Vagina (tissue), 2 donors: ENCODE measurements around the gene ADCY3. TPM values are rescaled to one million over a fixed set of nuclear protein-coding genes. Genes with fewer than 3 reads are reported as not detected.

ENCODE experiments used
- DNase-seq, 2 donors: peaks; one replicate each; pipeline ENCODE4 v3.0.0-alpha.2; 2017; ENCODE audit errors: extremely low spot score in 2 of 2
- H3K27ac ChIP-seq: fragments of 200-600 bp; sonication (generic); one replicate; pipeline ENCODE4 v1.5.1; 2019
- H3K27me3 ChIP-seq: fragments of 200-600 bp; sonication (generic); one replicate; pipeline ENCODE4 v1.5.1; 2019
- H3K36me3 ChIP-seq, 2 donors: fragments of 200-600 bp; sonication (generic); one replicate each; pipeline ENCODE4 v1.5.1; 2017 to 2019
- H3K4me1 ChIP-seq: fragments of 200-600 bp; sonication (generic); one replicate; pipeline ENCODE4 v1.5.1; 2019
- H3K4me3 ChIP-seq, 2 donors: fragments of 200-600 bp; sonication (generic); 1 replicate in 1 of 2; 2 replicates in 1 of 2; pipeline ENCODE4 v1.5.1; 2016 to 2019
- H3K9me3 ChIP-seq: fragments of 200-600 bp; sonication (generic); one replicate; pipeline ENCODE4 v1.5.1; 2019
- POLR2A ChIP-seq, 2 donors: fragments of 450-650 bp; IDR thresholded peaks; one replicate each; pipeline ENCODE4 v1.6.1; 2017; ENCODE audit warnings: antibody characterized with exemption in 2 of 2, mild to moderate bottlenecking in 2 of 2, moderate library complexity in 2 of 2
- POLR2AphosphoS5 ChIP-seq, 2 donors: sonication (generic); formaldehyde crosslinking; IDR thresholded peaks; one replicate each; pipeline ENCODE4 v1.9.0; 2017; ENCODE audit warnings: antibody characterized with exemption in 2 of 2, mild to moderate bottlenecking in 2 of 2, low read depth in 1 of 2; ENCODE audit not compliant: insufficient read depth in 1 of 2
- intact Hi-C: fragments of 100-400 bp; cut with DNase I; formaldehyde crosslinking; loops from one replicate; pipeline ENCODE4 v1.15.1; 2023
- total RNA-seq: library from RNA; depleted of rRNA; stranded (reverse); fragments of >200 nt; gene quantifications from one replicate; pipeline ENCODE4 v1.2.3, GENCODE V29; 2016
- TF ChIP-seq, protein P1 (sequence below), 3 experiments: fragments of 450-650 bp in 2 of 3; fragments of 200-600 bp in 1 of 3; sonication (generic) in 1 of 3; IDR thresholded peaks; one replicate each; pipeline ENCODE4 v1.5.1; 2017 to 2019; ENCODE audit warnings: antibody characterized with exemption in 3 of 3, mild to moderate bottlenecking in 2 of 3, moderate library complexity in 2 of 3

Gene ADCY3
- total RNA-seq, 1 donor from 2014 or later: 90.6 TPM

DNA sequence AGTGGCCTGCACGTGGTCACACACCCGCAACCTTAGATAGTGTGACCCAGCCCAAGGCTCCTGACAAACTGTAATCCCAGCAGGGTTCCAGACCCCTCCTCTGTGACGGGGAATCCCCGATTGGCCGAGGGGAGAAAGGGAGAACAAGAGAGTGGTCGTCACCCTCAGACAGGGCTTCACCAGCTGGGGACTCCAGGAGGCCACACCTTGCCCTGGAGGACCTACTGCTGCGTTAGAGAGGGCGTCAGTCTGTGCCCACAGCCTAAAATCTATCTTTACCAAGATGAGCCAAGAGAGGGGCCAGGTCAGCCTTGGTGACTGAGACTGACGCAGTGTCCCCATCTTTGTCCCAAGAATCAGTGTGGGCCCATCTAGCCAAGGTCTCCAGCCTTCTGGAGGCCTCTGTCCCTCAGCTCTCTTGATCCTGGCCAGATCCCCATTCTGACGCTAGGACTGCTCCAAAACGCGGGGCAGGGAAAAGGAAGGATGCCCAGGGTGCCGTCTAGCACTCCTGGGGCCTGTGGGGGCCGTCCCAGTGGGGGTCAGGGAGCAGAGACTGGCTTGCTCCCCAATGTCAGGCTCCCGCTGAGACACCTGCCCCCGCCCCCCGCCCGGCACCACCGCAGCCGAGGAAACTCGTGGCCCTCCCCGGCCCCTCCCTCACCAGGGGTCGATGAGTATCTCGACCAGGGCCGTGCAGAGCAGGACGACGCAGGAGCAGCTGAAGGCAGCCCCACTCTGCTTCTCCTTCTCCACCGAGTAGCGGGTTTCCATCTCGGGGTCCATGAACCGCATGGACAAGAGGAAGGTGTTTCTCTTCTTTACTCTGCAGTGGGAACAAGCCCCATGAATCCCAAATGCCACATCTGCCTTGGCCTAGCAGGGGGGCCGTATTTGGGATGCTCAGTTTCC, 86.0 kb downstream of the ADCY3 start:
- peaks cover 3 to 21% of the 10 kb centered on the region in 2 donors for H3K36me3 ChIP-seq

GRCh38 chr2:24832931-24833701, 86.9 kb downstream of the ADCY3 start:
- H3K4me1 ChIP-seq: no peaks in the 10 kb centered on the region
- peaks cover 3 to 21% of the 10 kb centered on the region in 2 donors for H3K36me3 ChIP-seq
- intact Hi-C loops: no loop called here
- no peak overlapping the region for H3K4me3 ChIP-seq
- no peaks in the 10 kb centered on the region for H3K27me3 ChIP-seq
- DNase-seq: no peak
- TF ChIP-seq POLR2AphosphoS5 (IDR thresholded peaks at IDR 0.05; ENCODE audit: insufficient read depth in 1 of 2, low read depth in 1 of 2) (no peak), POLR2A (IDR thresholded peaks at IDR 0.05) (no peak)
- TF ChIP-seq, protein P1, sequence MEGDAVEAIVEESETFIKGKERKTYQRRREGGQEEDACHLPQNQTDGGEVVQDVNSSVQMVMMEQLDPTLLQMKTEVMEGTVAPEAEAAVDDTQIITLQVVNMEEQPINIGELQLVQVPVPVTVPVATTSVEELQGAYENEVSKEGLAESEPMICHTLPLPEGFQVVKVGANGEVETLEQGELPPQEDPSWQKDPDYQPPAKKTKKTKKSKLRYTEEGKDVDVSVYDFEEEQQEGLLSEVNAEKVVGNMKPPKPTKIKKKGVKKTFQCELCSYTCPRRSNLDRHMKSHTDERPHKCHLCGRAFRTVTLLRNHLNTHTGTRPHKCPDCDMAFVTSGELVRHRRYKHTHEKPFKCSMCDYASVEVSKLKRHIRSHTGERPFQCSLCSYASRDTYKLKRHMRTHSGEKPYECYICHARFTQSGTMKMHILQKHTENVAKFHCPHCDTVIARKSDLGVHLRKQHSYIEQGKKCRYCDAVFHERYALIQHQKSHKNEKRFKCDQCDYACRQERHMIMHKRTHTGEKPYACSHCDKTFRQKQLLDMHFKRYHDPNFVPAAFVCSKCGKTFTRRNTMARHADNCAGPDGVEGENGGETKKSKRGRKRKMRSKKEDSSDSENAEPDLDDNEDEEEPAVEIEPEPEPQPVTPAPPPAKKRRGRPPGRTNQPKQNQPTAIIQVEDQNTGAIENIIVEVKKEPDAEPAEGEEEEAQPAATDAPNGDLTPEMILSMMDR (IDR thresholded peaks at IDR 0.05): no peak
- H3K27ac ChIP-seq: no peak overlapping the region
- no peaks in the 10 kb centered on the region for H3K9me3 ChIP-seq

More for the DNA sequence above, 86.0 kb downstream of the ADCY3 start:
- no peaks in the 10 kb centered on the region for H3K27me3 ChIP-seq
- TF ChIP-seq, protein P1 (IDR thresholded peaks at IDR 0.05): no peak
- TF ChIP-seq POLR2AphosphoS5 (IDR thresholded peaks at IDR 0.05; ENCODE audit: insufficient read depth in 1 of 2, low read depth in 1 of 2): no peak
- TF ChIP-seq POLR2A (IDR thresholded peaks at IDR 0.05): no peak
- H3K4me3 ChIP-seq: no peak overlapping the region
- intact Hi-C loops: no loop called here
- H3K9me3 ChIP-seq: no peaks in the 10 kb centered on the region
- H3K4me1 ChIP-seq: no peaks in the 10 kb centered on the region
- no peak for DNase-seq
- H3K27ac ChIP-seq: no peak overlapping the region

- H3K9me3 ChIP-seq: no peaks in the 10 kb centered on the region
- peaks cover under 1% of the 10 kb centered on the region for H3K4me1 ChIP-seq
- no peak for DNase-seq
- no peak overlapping the region for H3K4me3 ChIP-seq
- no peak for TF ChIP-seq POLR2AphosphoS5 (IDR thresholded peaks at IDR 0.05; ENCODE audit: insufficient read depth in 1 of 2, low read depth in 1 of 2)
- TF ChIP-seq, protein P1 (IDR thresholded peaks at IDR 0.05): no peak
- no peak for TF ChIP-seq POLR2A (IDR thresholded peaks at IDR 0.05)
- intact Hi-C loops: no loop called here
- H3K27me3 ChIP-seq: no peaks in the 10 kb centered on the region
- H3K27ac ChIP-seq: no peak overlapping the region
- peaks cover under 1 to 21% of the 10 kb centered on the region in 2 donors for H3K36me3 ChIP-seq
Observed at GRCh38 chr2:24832521-24832920, 87.5 kb downstream of the ADCY3 start.

- intact Hi-C loops: no loop called here
- Histone ChIP-seq H3K36me3 (peaks cover 0 to 21% of the 10 kb centered on the region in 2 donors), H3K9me3 (no peaks in the 10 kb centered on the region)
Observed at GRCh38 chr2:24832073-24832461, 88.0 kb downstream of the ADCY3 start.

More at GRCh38 chr2:24832073-24832461, 88.0 kb downstream of the ADCY3 start:
- TF ChIP-seq POLR2A (IDR thresholded peaks at IDR 0.05): no peak
- TF ChIP-seq, protein P1 (IDR thresholded peaks at IDR 0.05): no peak
- no peak for DNase-seq
- Histone ChIP-seq H3K27ac (no peak overlapping the region), H3K4me1 (peaks cover 5% of the 10 kb centered on the region), H3K27me3 (no peaks in the 10 kb centered on the region), H3K4me3 (no peak overlapping the region)
